ENCODE data around the gene MYOM1.

DNA sequence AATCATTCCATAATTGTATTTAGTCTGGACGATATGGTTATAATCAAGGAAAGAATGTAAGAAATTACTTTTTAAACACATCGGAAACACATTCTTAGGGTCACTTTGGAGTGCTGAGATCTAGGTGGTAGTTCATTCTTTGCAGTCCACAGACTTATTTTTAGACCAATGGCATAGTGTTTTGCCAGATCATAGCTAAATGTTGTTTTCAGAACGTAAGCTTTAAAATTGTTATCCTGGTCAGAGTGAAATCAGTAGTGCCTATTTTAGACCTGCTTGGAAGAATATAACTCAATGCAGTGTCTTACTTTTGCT, 32.2 kb upstream of the MYOM1 start:
- TF ChIP-seq, protein P1, sequence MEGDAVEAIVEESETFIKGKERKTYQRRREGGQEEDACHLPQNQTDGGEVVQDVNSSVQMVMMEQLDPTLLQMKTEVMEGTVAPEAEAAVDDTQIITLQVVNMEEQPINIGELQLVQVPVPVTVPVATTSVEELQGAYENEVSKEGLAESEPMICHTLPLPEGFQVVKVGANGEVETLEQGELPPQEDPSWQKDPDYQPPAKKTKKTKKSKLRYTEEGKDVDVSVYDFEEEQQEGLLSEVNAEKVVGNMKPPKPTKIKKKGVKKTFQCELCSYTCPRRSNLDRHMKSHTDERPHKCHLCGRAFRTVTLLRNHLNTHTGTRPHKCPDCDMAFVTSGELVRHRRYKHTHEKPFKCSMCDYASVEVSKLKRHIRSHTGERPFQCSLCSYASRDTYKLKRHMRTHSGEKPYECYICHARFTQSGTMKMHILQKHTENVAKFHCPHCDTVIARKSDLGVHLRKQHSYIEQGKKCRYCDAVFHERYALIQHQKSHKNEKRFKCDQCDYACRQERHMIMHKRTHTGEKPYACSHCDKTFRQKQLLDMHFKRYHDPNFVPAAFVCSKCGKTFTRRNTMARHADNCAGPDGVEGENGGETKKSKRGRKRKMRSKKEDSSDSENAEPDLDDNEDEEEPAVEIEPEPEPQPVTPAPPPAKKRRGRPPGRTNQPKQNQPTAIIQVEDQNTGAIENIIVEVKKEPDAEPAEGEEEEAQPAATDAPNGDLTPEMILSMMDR (conservative IDR thresholded peaks at IDR 0.05) = no peak
- no peak for TF ChIP-seq ZFX (IDR thresholded peaks at IDR 0.05)
